ENCODE measurements around the gene ADSL. TPM values are rescaled to one million over a fixed set of nuclear protein-coding genes. Genes with fewer than 3 reads are reported as not detected.

Gene ADSL
- total and polyA plus RNA-seq, 2 of the 4 experiments (the other 2 are of a cell fraction) = 93.6 to 229 TPM

- Histone ChIP-seq H4K20me1 (ENCODE audit: insufficient read depth, low read length) (no peaks in the 10 kb centered on the region), H2BK5ac (ENCODE audit: low read depth, low read length, poor library complexity, severe bottlenecking) (no peak overlapping the region), H3K4me2 (ENCODE audit: low read depth, low read length) (no peak overlapping the region), H2BK120ac (ENCODE audit: low read depth, low read length) (no peak overlapping the region), H2AFZ (replicated peaks; ENCODE audit: low read length, poor library complexity) (no peak overlapping the region), H3K9me1 (ENCODE audit: insufficient read depth, low read length) (peaks cover 12% of the 10 kb centered on the region), H3K9me3 (ENCODE audit: control insufficient read depth, insufficient read depth, low read length) (no peaks in the 10 kb centered on the region), H3K23ac (ENCODE audit: low read depth, low read length) (no peak overlapping the region), H4K5ac (ENCODE audit: low read depth, low read length) (no peak overlapping the region), H2BK15ac (ENCODE audit: low read depth, low read length) (no peak overlapping the region), H2AK9ac (replicated peaks; ENCODE audit: low read depth, low read length, poor library complexity) (no peak overlapping the region), H3K56ac (ENCODE audit: extremely low read depth, insufficient read depth, low read length) (no peak overlapping the region), H3K4me1 (ENCODE audit: control insufficient read depth, insufficient read depth, low read length) (peaks cover 10% of the 10 kb centered on the region), H4K91ac (ENCODE audit: insufficient read depth, low read depth, low read length) (no peak overlapping the region), H3K9ac (ENCODE audit: low read depth, low read length) (no peak overlapping the region), H4K8ac (ENCODE audit: low read depth in 2 of 2, low read length in 2 of 2) (no peak overlapping the region), H3K36me3 (ENCODE audit: control insufficient read depth, insufficient read depth, low read length) (peaks cover 3% of the 10 kb centered on the region; the same call in 1 of the 2 replicates), H3K4ac (ENCODE audit: low read depth, low read length) (no peak overlapping the region), H3K27ac (ENCODE audit: insufficient read depth, low read length) (no peak overlapping the region), H3K79me1 (ENCODE audit: low read depth in 1 of 2, low read length in 2 of 2) (peaks cover 0 to 18% of the 10 kb centered on the region in 2 experiments; a peak in 2 of 4 replicates), H3K14ac (replicated peaks; ENCODE audit: low read depth, low read length) (no peak overlapping the region), H3K18ac (ENCODE audit: low read depth, low read length) (no peak overlapping the region), H3K4me3 (ENCODE audit: insufficient read depth, low read depth, low read length) (no peak overlapping the region), H2BK20ac (ENCODE audit: low read depth, low read length) (no peak overlapping the region), H3K27me3 (ENCODE audit: control insufficient read depth, insufficient read depth, low read length) (no peaks in the 10 kb centered on the region), H2AK5ac (ENCODE audit: low read depth, low read length) (no peak overlapping the region)
- in situ Hi-C loops (cut with MboI; ENCODE audit: low sequenced_read_pairs) = no loop called here
- no peak for ATAC-seq (ENCODE audit: low read depth)
- DNase-seq = no peak
- no TSS peak for BruUV-seq (replicated peaks)
- 74% methylated on average over 8 of the region's 10 CpGs; no CpG with 5 or more reads in 1 of the 2 experiments for WGBS, 2 experiments (ENCODE audit: extremely low coverage in 2 of 2, insufficient read length in 1 of 2)
- intact Hi-C loops (cut with micrococcal nuclease) = no loop called here
- no peak for TF ChIP-seq CTCF (conservative IDR thresholded peaks at IDR 0.05; ENCODE audit: low read depth, low read length)
- TF ChIP-seq USF2 (IDR thresholded peaks at IDR 0.05; ENCODE audit: low read depth, low read length) = no peak
- TF ChIP-seq CEBPB (IDR thresholded peaks at IDR 0.05; ENCODE audit: low read depth, low read length) = no peak
- TF ChIP-seq ELK1 (IDR thresholded peaks at IDR 0.05; ENCODE audit: borderline replicate concordance, low read depth, low read length) = no peak
- no peak for TF ChIP-seq RAD21 (IDR thresholded peaks at IDR 0.05; ENCODE audit: low read length)
- no peak for TF ChIP-seq MAFK (IDR thresholded peaks at IDR 0.05; ENCODE audit: low read depth, low read length)
- no peak for TF ChIP-seq RCOR1 (IDR thresholded peaks at IDR 0.05; ENCODE audit: insufficient replicate concordance, low read length)
- no peak for TF ChIP-seq SMC3 (IDR thresholded peaks at IDR 0.05; ENCODE audit: low read depth, low read length)
- no peak for TF ChIP-seq MAZ (IDR thresholded peaks at IDR 0.05; ENCODE audit: borderline replicate concordance, low read depth, low read length)
- TF ChIP-seq MXI1 (IDR thresholded peaks at IDR 0.05; ENCODE audit: borderline replicate concordance, low read depth, low read length) = no peak
- no peak for TF ChIP-seq RFX5 (IDR thresholded peaks at IDR 0.05; ENCODE audit: low read depth, low read length)
- TF ChIP-seq NFE2L2 (IDR thresholded peaks at IDR 0.05; ENCODE audit: low read depth, low read length) = no peak
- TF ChIP-seq POLR2A (IDR thresholded peaks at IDR 0.05; ENCODE audit: low read depth, low read length) = no peak
- TF ChIP-seq FOS (IDR thresholded peaks at IDR 0.05; ENCODE audit: low read depth, low read length) = no peak
- no peak for TF ChIP-seq CHD1 (IDR thresholded peaks at IDR 0.05; ENCODE audit: low read depth, low read length)
- no peak for TF ChIP-seq BHLHE40 (IDR thresholded peaks at IDR 0.05; ENCODE audit: low read depth, low read length)
- ChIA-PET CTCF (interaction anchor here (0.6 kb wide), 1 partner anchor 583 kb away, joined by 3 read pairs; no protein-coding TSS in a partner anchor), POLR2A (ENCODE audit: unreplicated experiment) (no interaction called here)
- dilution Hi-C loops (cut with HindIII; ENCODE audit: low sequenced_read_pairs, unreplicated experiment) = no loop called here
Observed at GRCh38 chr22:40330615-40331014, 15.7 kb upstream of the ADSL start.
